DND-41 (cell line): ENCODE measurements around the gene IL12A.

Source experiments
- ATAC-seq: fragments of 200-7000 bp; cut with Tn5 transposase; 3 replicates; pipeline ENCODE4 v1.9.1; 2021; ENCODE audit warnings: low read depth; ENCODE audit not compliant: insufficient read depth
- DNase-seq: peaks from one replicate; pipeline ENCODE4 v3.0.0-alpha.2; 2020
- H2AFZ ChIP-seq: 2 replicates; pipeline ENCODE4 v1.6.0; 2012; ENCODE audit warnings: low read depth, low read length
- H3K27ac ChIP-seq: 2 replicates; pipeline ENCODE4 v1.5.1; 2012; ENCODE audit warnings: low read length, inconsistent platforms
- H3K27me3 ChIP-seq: fragments of 200-600 bp; sonication (generic); 2 replicates; pipeline ENCODE4 v1.6.0; 2012; ENCODE audit warnings: low read length, mild to moderate bottlenecking, inconsistent platforms; ENCODE audit not compliant: insufficient read depth, poor library complexity
- H3K36me3 ChIP-seq: 2 replicates; pipeline ENCODE4 v1.5.1; 2012; ENCODE audit warnings: low read length, inconsistent platforms; ENCODE audit not compliant: insufficient read depth
- H3K4me1 ChIP-seq: 2 replicates; pipeline ENCODE4 v1.5.1; 2012; ENCODE audit warnings: mild to moderate bottlenecking, low read length; ENCODE audit not compliant: insufficient read depth
- H3K4me2 ChIP-seq: 2 replicates; pipeline ENCODE4 v1.6.0; 2012; ENCODE audit warnings: mild to moderate bottlenecking, moderate library complexity, low read length, inconsistent platforms; ENCODE audit not compliant: insufficient read depth
- H3K4me3 ChIP-seq, 2 experiments: fragments of 200-600 bp in 1 of 2; shearing (Covaris generic) in 1 of 2; 2 replicates each; pipeline ENCODE4 v1.5.1; 2012 to 2016; ENCODE audit warnings: inconsistent platforms in 2 of 2, low read length in 2 of 2, mild to moderate bottlenecking in 2 of 2, low read depth in 1 of 2, moderate library complexity in 1 of 2
- H3K79me2 ChIP-seq: 2 replicates; pipeline ENCODE4 v1.6.0; 2012; ENCODE audit warnings: low read length, inconsistent platforms; ENCODE audit not compliant: insufficient read depth
- H3K9ac ChIP-seq: 2 replicates; pipeline ENCODE4 v1.6.0; 2012; ENCODE audit warnings: low read depth, mild to moderate bottlenecking, inconsistent platforms, low read length, moderate library complexity
- H3K9me3 ChIP-seq: 2 replicates; pipeline ENCODE4 v1.5.1; 2012; ENCODE audit warnings: low read length, moderate library complexity, mild to moderate bottlenecking, inconsistent platforms; ENCODE audit not compliant: insufficient read depth, severe bottlenecking
- H4K20me1 ChIP-seq: 2 replicates; pipeline ENCODE4 v1.6.0; 2012; ENCODE audit warnings: low read length; ENCODE audit not compliant: insufficient read depth
- EZH2 ChIP-seq: IDR thresholded peaks from 3 replicates; pipeline ENCODE4 v1.6.1; 2012; ENCODE audit warnings: borderline replicate concordance, low read depth, mild to moderate bottlenecking, moderate library complexity, low read length, inconsistent platforms; ENCODE audit not compliant: severe bottlenecking
- TF ChIP-seq, protein P1 (sequence below): IDR thresholded peaks from 2 replicates; pipeline ENCODE4 v1.5.1; 2012; ENCODE audit warnings: borderline replicate concordance, low read length, moderate library complexity, mild to moderate bottlenecking; ENCODE audit not compliant: poor library complexity, severe bottlenecking; ENCODE audit errors: extremely low read depth

Gene IL12A

DNA sequence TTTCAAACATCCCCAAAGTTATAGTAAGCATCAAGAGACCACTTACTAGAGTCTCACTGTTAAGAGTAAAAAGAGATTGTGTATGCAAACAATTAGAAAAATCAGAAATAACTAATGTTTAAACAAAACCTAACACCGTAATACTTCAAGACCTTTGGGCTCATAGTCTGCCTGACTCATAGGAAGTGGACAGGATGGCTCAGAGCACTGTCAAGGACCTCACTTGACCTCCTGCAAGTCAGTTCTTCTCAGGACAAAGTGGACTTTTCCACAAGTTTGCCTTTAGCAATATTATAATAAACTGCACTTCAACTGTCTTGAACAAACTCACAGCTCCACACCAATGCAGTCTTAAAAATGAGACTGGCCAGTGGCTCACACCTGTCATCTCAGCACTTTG lies 34.8 kb downstream of the IL12A start:
- no peaks in the 10 kb centered on the region for H3K9me3 ChIP-seq
- H3K27ac ChIP-seq, result no peak overlapping the region
- H2AFZ ChIP-seq, result no peak overlapping the region
- no peaks in the 10 kb centered on the region for H3K36me3 ChIP-seq
- no peak for ATAC-seq
- H3K9ac ChIP-seq, result no peak overlapping the region
- no peaks in the 10 kb centered on the region for H3K27me3 ChIP-seq
- H3K79me2 ChIP-seq, result no peaks in the 10 kb centered on the region
- H4K20me1 ChIP-seq, result no peaks in the 10 kb centered on the region
- no peaks in the 10 kb centered on the region for H3K4me1 ChIP-seq
- DNase-seq, result no peak
- H3K4me3 ChIP-seq, result no peak overlapping the region
- TF ChIP-seq, protein P1, sequence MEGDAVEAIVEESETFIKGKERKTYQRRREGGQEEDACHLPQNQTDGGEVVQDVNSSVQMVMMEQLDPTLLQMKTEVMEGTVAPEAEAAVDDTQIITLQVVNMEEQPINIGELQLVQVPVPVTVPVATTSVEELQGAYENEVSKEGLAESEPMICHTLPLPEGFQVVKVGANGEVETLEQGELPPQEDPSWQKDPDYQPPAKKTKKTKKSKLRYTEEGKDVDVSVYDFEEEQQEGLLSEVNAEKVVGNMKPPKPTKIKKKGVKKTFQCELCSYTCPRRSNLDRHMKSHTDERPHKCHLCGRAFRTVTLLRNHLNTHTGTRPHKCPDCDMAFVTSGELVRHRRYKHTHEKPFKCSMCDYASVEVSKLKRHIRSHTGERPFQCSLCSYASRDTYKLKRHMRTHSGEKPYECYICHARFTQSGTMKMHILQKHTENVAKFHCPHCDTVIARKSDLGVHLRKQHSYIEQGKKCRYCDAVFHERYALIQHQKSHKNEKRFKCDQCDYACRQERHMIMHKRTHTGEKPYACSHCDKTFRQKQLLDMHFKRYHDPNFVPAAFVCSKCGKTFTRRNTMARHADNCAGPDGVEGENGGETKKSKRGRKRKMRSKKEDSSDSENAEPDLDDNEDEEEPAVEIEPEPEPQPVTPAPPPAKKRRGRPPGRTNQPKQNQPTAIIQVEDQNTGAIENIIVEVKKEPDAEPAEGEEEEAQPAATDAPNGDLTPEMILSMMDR, result no peak
- TF ChIP-seq EZH2, result no peak
- no peak overlapping the region for H3K4me2 ChIP-seq

DNA sequence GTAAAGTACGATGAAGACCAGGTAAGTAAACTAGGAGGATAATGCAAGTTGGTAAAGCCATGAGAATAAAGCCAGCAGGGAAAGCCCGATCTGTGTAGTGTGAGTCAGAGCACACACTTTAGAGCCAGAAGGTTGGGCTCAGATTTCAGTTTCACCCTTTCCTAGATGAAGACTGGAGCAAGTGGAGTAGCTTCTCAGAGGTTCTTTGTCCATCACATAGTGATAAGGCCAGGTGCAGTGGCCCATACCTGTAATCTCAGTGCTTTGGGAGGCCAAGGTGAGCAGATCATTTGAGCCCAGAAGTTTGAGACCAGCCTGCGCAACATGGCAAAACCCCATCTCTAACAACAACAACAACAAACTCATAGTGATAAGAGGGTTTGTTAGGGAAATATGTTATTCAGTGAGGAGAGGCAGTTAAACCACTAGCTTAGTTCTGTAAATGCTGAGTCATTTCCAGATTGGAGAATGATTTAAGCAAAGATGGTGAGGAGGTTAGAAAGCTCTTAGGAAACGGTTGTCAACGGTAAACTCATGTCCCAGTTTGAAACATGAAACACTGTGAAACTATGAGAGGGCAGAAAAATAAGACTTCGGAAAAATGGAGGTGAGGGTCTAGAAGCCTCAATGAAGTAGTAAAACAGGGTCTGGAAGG lies 39.0 kb downstream of the IL12A start:
- DNase-seq (no peak), ATAC-seq (no peak)
- Histone ChIP-seq H3K4me3 (no peak overlapping the region), H3K4me1 (no peaks in the 10 kb centered on the region), H3K27me3 (no peaks in the 10 kb centered on the region), H3K9ac (no peak overlapping the region), H3K36me3 (no peaks in the 10 kb centered on the region), H2AFZ (no peak overlapping the region), H3K4me2 (no peak overlapping the region), H3K79me2 (no peaks in the 10 kb centered on the region), H3K9me3 (no peaks in the 10 kb centered on the region), H3K27ac (no peak overlapping the region), H4K20me1 (no peaks in the 10 kb centered on the region)
- TF ChIP-seq, protein P1, result no peak
- no peak for TF ChIP-seq EZH2

DNA sequence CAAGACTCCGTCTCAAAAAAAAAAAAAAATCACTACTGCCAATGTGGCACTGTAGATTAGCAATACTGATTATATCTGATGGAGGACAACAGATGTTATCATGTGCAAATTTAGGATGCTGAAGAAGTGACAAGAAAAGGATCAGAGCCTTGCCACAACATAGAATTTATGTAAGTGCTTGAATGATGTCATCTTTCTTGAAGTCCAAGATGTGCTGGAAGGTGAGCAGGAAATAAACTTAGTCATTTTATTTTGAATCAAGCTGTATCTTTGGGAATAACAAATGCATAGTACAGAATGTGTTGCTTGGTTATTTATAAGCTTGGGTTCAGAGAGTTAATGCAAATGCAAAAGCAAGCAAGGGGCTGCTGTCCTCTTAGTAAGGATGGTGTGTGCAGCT lies 47.1 kb downstream of the IL12A start:
- no peak for DNase-seq
- no peak overlapping the region for H3K4me2 ChIP-seq
- no peaks in the 10 kb centered on the region for H3K27me3 ChIP-seq
- TF ChIP-seq, protein P1, result no peak
- no peak for TF ChIP-seq EZH2
- no peak overlapping the region for H3K9ac ChIP-seq
- H2AFZ ChIP-seq, result no peak overlapping the region
- no peak overlapping the region for H3K27ac ChIP-seq
- H4K20me1 ChIP-seq, result no peaks in the 10 kb centered on the region
- no peaks in the 10 kb centered on the region for H3K4me1 ChIP-seq
- no peaks in the 10 kb centered on the region for H3K79me2 ChIP-seq
- no peaks in the 10 kb centered on the region for H3K36me3 ChIP-seq
- H3K9me3 ChIP-seq, result no peaks in the 10 kb centered on the region
- ATAC-seq, result no peak
- H3K4me3 ChIP-seq, result no peak overlapping the region
